Measurements from ENCODE around the gene CCNY.
A peak's percentile ranks its signal among the peaks of the same experiment; 100 is the strongest.

The CCNY gene

DNA sequence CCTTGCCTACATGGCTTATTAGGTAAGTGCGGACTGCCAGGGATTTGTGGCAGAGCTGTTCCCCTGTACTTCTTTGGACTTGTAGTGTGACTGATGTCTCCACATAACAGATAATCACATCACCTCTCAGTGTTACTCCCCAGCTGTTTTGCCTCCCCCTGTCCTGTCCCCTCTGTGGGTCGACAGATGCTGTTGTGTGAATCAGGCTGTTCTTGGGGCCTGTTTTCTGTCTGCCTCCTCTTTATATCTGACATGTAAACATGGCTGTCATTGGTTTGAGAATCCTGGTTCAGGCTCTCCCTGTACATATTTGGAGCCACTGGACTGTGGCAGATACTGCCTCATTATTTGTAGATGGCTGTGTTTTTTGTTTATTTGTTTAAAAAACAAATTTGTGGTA lies 22.7 kb downstream of the CCNY start:
- DNase-seq = no peak

GRCh38 chr10:35359873-35360272 lies 23.6 kb downstream of the CCNY start:
- no peak for DNase-seq

DNA sequence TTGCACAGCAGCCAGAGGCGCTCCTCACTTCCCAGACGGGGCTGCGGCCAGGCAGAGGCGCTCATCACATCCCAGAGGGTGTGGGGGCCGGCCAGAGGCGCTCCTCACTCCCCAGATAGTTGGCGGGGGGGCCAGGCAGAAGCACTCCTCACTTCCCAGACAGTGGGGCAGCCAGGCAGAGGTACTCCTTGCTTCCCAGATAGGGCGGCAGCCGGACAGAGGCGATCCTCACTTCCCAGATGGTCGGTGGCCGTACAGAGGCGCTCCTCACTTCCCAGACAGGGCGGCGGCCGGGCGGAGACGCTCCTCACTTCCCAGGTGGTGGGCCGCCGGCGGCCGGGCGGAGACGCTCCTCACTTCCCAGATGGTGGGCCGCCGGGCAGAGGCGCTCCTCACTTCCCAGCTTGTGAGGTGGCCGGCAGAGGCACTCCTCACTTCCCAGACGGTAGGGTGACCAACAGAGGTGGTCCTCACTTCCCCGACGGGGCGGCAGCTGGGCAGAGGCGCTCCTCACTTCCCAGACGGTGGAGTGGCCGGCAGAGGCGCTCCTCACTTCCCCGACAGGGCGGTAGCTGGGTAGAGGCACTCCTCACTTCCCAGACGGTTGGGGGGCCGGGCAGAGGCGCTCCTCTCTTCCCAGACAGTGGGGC lies 26.5 kb downstream of the CCNY start:
- DNase-seq = no peak

GRCh38 chr10:35363587-35363986 lies 27.3 kb downstream of the CCNY start:
- no peak for DNase-seq

- DNase-seq = no peak
These were observed 28.5 kb downstream of the CCNY start for GRCh38 chr10:35364808-35365207.

DNA sequence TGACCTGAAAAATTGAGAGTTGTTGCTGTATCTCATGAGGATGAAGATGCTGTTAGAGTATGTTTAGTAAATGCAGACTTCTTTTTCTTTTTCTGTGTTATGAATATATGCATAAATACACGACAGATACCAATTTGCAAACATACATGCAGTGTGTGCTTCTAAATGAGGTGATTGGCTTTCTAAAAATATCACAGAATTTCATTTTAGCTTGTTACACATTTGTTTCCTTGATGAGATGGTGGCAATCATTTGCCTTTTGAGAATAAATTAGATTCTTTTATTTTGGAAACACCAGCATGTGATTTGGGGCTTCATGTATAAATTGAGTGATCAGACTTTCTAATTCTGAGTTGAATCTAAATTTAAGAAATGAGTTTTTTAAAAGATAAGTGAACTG lies 29.7 kb downstream of the CCNY start:
- DNase-seq = no peak

DNA sequence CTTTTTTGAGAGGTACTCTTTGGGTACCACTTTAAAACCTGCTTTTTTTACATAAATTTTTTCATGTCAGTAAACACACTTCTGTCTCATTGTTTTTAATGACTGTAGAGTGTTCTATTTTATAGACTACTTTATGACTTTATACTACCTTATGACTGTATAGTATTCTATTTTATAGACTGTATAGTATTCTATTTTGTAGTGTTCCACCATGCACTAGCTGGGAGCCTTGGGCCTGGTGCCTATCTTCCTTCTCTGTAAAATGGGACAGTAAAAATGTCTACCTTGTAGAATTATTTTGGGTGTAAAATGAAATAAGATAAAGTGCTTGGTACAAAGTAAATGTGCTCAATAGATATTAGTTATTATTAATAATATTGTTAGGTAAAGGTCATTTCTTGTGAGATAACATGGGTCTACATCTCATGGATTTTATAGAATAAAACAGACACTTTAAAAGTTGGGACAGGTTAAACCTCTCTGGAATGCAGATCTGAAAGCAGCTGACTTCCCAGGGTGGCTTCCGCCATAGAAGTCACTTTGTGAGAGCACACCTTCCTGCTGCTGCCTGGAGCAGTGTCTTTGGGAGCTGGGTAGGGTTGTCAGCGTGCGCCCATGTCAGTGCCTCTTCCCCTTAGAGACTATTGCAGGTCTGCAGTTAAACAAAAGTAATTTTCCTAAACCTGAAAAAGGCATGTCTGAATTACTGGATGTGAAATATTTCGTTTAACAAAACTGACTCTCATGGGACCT lies 31.0 kb downstream of the CCNY start:
- no peak for DNase-seq

DNA sequence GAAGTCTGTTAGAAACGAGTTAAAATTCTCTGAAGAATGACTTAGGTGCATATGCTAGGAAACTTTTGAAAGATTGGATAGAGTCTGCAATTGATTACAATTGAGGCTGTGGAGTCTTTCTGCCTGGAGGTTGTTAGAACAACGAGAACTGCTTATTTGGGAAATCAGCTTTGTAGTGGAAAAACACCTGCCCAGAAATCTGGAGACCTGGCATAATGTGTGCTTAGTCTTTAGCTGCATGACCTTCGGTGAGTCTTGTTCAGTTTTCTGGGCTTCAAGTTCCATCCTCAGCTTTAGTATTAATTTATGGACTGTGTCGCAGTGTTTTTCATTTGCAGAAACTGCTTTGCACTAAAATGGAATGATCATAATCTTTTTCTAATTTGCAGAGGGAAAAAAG lies 31.7 kb downstream of the CCNY start:
- DNase-seq = no peak

DNA sequence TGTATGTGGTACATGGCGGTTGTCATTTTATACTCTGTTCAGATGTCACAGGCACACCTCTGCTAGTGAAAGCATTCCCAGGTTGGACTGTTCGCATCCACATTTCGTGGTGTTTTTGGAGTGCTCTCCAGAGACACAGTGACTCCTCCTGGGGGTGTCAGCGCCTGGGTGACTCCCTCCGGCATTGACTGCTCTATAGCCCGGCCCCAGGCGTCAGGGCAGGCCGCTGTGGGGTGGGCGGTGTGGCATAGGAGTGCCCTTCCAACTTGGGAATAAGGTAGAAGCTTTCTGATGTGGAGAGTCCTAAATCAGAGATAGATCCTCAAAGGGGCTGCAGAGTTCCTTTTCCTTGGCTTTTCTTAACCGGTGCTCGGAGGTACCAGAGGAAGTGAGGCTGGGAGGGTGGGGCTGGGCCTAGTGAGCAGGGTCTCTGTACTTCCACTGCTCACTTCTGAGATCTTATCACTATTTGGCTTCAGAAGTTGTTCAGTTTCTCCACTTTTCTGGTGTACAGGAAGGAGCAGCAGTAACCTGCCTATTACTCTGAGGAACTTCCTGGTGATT lies 32.3 kb downstream of the CCNY start:
- no peak for DNase-seq

DNA sequence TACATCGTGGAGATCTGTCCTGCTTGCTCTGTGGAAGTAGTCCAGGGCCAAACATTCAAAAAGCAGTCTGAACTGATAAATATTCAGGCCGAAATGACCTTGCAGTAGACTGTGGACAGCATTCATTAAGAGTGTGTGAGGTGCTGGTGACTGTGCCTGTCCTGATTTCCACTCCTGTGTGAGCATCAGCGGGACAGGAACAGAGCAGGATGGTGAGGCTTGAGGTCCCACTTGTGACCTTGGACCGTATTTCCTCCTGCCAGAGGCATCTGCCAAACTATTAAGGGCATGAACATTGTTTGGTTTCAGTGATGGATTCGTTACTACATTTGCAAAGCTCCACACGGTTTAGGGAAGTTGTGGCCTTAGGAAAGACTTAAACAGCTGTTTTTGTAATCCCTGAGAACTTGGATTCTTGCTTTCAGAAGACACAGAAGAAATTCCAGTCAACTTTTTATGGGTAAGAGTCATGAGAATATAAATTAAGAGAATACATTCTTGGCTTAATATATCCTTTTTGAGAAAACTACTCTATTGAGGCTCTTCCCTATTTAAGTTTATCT lies 32.8 kb downstream of the CCNY start:
- DNase-seq = no peak

- no peak for DNase-seq
These were observed 35.4 kb downstream of the CCNY start for GRCh38 chr10:35371731-35372130.

GRCh38 chr10:35372329-35372728 lies 36.0 kb downstream of the CCNY start:
- no peak for DNase-seq

GRCh38 chr10:35375091-35375765 lies 38.9 kb downstream of the CCNY start:
- no peak for DNase-seq

- DNase-seq = no peak
These were observed 40.9 kb downstream of the CCNY start for GRCh38 chr10:35377050-35377728.

GRCh38 chr10:35378541-35379210 lies 42.4 kb downstream of the CCNY start:
- DNase-seq = no peak

- no peak for DNase-seq
These were observed 43.2 kb downstream of the CCNY start for GRCh38 chr10:35379226-35380137.

- DNase-seq = no peak
These were observed 45.8 kb downstream of the CCNY start for GRCh38 chr10:35382096-35382495.

DNA sequence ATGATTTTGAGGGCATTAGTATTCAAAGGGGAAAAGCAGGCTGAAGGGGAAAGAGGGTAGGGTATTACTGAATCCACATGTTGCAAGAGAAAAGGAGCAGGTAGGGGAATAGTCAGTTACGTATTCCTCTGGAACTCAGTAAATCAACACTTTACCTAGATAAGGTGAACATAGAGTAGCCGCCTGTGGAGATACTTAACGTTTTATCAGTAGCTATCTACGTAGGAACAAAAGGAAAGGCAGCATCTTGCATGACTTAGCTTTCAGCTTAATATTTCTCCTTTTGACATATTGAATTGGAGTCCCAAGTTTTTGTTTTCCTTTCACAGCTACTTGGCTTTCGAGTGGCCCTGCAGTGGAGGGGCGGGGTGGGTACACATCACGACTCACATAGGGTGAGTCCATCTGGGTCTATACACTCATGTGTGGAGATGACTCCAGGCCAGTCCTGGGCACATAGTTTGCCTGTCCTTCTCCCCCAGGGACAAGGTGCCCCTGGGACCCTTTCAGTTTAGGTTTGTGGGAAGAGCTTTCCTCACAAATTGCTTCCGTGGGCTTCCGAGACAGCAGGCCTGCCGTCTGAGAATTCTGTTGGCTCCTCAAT lies 48.1 kb downstream of the CCNY start:
- DNase-seq = no peak

DNA sequence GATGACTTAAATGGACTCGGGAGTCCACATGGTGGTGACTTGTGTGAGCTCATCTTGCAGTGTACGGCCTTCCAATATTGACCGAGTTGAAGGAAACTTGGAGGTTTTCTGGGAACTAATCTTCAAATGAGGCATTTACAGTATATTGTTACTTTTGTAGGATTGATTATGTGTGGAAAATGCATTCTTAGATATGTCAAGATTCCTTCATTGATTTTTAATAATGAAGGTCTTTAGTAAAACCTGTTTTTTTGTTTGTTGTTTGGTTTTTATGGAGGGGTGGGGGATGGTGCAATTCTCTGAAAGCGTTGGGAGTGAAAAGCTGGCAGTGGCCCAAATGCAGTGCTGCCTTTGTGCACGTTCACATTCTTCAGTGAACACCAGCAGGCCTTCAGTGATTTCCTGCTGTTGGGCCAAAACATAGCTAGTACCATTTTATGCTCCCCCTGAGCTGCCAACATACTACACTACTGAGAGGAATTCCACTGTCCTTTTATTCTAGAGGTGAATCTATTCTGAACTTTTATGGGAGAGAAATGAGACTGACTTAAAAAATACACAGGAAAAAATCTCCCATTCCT lies 50.4 kb downstream of the CCNY start:
- DNase-seq = peak; percentile 68

GRCh38 chr10:35387768-35388167 lies 51.5 kb downstream of the CCNY start:
- no peak for DNase-seq
